ENCODE measurements around the gene PRX.

DNA sequence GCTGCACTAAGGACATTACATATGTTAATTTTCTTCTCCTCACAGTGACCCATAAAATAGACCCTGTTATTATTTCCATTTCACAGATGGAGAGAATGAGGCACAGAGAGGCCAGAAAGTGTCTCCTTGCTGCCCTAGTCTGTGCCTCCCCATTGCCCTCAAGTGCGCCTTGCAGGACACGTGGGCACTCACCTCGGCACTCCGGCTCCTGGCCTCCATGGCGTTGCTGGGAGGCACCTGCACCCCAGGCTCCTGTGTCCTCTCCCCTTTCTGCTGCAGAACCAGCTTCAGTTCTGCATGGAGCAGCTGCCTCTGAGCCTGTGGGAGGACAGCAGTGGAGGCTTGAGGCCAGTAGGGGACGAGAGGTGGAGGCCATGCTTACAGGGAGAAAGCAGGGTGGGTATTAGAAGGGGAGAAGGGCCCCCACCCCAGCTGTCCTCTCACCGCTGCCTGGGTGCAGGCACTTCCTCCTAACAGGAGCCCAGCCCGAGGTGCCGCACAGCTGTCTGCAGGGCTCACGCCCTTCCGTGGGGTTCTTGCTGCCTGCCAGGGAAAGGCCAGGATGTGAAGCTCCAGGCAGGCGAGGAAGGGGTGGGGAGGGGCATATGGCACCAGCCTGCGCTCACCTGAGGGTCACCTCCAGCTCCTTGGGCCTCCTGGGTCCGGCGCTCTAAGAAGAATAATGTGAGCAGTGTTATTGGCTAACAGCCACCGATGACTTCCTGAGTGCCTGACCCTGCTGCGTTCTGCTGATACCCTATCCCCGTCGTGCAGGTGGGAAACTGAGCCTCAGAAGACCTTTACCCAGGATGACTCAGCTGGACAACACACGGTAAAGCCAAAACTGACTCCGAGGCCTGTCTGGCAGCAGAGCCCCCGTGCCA lies 5.2 kb downstream of the PRX start:
- TF ChIP-seq, protein P1, sequence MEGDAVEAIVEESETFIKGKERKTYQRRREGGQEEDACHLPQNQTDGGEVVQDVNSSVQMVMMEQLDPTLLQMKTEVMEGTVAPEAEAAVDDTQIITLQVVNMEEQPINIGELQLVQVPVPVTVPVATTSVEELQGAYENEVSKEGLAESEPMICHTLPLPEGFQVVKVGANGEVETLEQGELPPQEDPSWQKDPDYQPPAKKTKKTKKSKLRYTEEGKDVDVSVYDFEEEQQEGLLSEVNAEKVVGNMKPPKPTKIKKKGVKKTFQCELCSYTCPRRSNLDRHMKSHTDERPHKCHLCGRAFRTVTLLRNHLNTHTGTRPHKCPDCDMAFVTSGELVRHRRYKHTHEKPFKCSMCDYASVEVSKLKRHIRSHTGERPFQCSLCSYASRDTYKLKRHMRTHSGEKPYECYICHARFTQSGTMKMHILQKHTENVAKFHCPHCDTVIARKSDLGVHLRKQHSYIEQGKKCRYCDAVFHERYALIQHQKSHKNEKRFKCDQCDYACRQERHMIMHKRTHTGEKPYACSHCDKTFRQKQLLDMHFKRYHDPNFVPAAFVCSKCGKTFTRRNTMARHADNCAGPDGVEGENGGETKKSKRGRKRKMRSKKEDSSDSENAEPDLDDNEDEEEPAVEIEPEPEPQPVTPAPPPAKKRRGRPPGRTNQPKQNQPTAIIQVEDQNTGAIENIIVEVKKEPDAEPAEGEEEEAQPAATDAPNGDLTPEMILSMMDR (IDR thresholded peaks at IDR 0.05) = no peak
- no peak for TF ChIP-seq TCF7L2 (IDR thresholded peaks at IDR 0.05; ENCODE audit: low read depth, low read length)
- TF ChIP-seq, protein P2, sequence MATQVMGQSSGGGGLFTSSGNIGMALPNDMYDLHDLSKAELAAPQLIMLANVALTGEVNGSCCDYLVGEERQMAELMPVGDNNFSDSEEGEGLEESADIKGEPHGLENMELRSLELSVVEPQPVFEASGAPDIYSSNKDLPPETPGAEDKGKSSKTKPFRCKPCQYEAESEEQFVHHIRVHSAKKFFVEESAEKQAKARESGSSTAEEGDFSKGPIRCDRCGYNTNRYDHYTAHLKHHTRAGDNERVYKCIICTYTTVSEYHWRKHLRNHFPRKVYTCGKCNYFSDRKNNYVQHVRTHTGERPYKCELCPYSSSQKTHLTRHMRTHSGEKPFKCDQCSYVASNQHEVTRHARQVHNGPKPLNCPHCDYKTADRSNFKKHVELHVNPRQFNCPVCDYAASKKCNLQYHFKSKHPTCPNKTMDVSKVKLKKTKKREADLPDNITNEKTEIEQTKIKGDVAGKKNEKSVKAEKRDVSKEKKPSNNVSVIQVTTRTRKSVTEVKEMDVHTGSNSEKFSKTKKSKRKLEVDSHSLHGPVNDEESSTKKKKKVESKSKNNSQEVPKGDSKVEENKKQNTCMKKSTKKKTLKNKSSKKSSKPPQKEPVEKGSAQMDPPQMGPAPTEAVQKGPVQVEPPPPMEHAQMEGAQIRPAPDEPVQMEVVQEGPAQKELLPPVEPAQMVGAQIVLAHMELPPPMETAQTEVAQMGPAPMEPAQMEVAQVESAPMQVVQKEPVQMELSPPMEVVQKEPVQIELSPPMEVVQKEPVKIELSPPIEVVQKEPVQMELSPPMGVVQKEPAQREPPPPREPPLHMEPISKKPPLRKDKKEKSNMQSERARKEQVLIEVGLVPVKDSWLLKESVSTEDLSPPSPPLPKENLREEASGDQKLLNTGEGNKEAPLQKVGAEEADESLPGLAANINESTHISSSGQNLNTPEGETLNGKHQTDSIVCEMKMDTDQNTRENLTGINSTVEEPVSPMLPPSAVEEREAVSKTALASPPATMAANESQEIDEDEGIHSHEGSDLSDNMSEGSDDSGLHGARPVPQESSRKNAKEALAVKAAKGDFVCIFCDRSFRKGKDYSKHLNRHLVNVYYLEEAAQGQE (IDR thresholded peaks at IDR 0.05; ENCODE audit: insufficient read depth in 1 of 2, low read depth in 2 of 2, low read length in 1 of 2) = no peak
- no peak for TF ChIP-seq POLR2AphosphoS5 (IDR thresholded peaks at IDR 0.05; ENCODE audit: low read depth, low read length)
- no peak for TF ChIP-seq SIN3A (IDR thresholded peaks at IDR 0.05; ENCODE audit: borderline replicate concordance, insufficient read depth, low read depth, low read length)

Data from Panc1 (cell line).